Lower lobe of right lung (tissue), 1 donor: ENCODE data around the gene POLR3A. TPM values are rescaled to one million over a fixed set of nuclear protein-coding genes. Genes with fewer than 3 reads are reported as not detected.

Experiments
- total RNA-seq: library from RNA; stranded (reverse); fragmentation: NEBNext Ultra II Directional; extraction: Animal tissue kit (Norgen Biotek cat#: 25700); gene quantifications from one replicate; pipeline ENCODE4 v1.2.1, GENCODE V29; 2021
- donor health status: DM: no; HTN: yes; CAD: no; lungs with severe emphysema.

The POLR3A gene
- total RNA-seq, 1 donor from 2014 or later: 11.2 TPM

Other genes starting within 250 kb of the POLR3A start
- 18.7 TPM for gene DLG5, start 102.8 kb downstream of the POLR3A start, total RNA-seq
- gene RPS24, start 4.3 kb upstream of the POLR3A start, total RNA-seq: 1,077 TPM